ENCODE measurements around the gene IRF6.

IRF6 gene

DNA sequence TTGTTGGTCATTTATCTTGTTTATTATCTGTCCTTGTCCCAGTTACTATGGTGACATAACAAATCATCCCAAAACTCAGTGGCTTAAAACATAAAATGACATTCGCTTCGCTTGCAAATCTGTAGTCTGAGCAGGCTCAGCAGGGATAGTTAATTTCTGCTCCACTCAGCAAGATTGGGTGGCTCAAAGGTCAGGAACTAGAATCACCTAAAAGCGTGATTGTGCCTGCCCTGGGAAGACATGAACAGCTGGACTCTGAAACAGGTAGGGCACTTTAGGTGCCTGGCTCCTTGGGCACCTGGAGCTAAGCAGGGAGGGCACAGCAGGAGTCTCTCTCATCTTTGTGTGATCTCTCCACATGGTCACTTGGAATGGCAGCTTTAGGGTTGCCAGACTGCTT is 64.7 kb downstream of the IRF6 start:
- no peaks in the 10 kb centered on the region for H3K36me3 ChIP-seq (ENCODE audit: low read length)
- no peaks in the 10 kb centered on the region for H3K9me3 ChIP-seq (ENCODE audit: insufficient read depth, low read length)
- TF ChIP-seq CTCF (IDR thresholded peaks at IDR 0.05; ENCODE audit: insufficient read depth, low read length, poor library complexity, severe bottlenecking) (no peak), EZH2phosphoT487 (conservative IDR thresholded peaks at IDR 0.05; ENCODE audit: low read length) (no peak)

GRCh38 chr1:209738270-209738669 is 67.7 kb downstream of the IRF6 start:
- TF ChIP-seq EZH2phosphoT487 (conservative IDR thresholded peaks at IDR 0.05; ENCODE audit: low read length) = no peak
- no peak for TF ChIP-seq CTCF (IDR thresholded peaks at IDR 0.05; ENCODE audit: insufficient read depth, low read length, poor library complexity, severe bottlenecking)
- H3K27ac ChIP-seq (ENCODE audit: low read depth, low read length) = no peak overlapping the region

More for the DNA sequence above, 64.7 kb downstream of the IRF6 start:
- Histone ChIP-seq H3K9me2 (replicated peaks; ENCODE audit: insufficient read depth, low read length) (no peaks in the 10 kb centered on the region), H3F3A (ENCODE audit: insufficient read depth) (0 out of 2 replicates have a peak, but pooled peaks cover under 1% of the 10 kb centered on the region), H3K27ac (ENCODE audit: low read depth, low read length) (no peak overlapping the region), H4K20me1 (ENCODE audit: low read depth, low read length) (no peaks in the 10 kb centered on the region), H3K27me3 (ENCODE audit: low read length) (no peaks in the 10 kb centered on the region), H3K9ac (ENCODE audit: low read length) (no peak overlapping the region), H3K4me2 (ENCODE audit: low read depth, low read length, poor library complexity, severe bottlenecking) (no peak overlapping the region), H3K79me2 (ENCODE audit: insufficient read depth, low read length) (no peaks in the 10 kb centered on the region), H3K4me3 (ENCODE audit: insufficient read depth, low read length, poor library complexity, severe bottlenecking) (no peak overlapping the region), H2AFZ (ENCODE audit: low read depth, low read length, severe bottlenecking) (no peak overlapping the region)

GRCh38 chr1:209737118-209737505 is 68.8 kb downstream of the IRF6 start:
- H3K4me3 ChIP-seq (ENCODE audit: insufficient read depth, low read length, poor library complexity, severe bottlenecking) = no peak overlapping the region
- H3K79me2 ChIP-seq (ENCODE audit: insufficient read depth, low read length) = no peaks in the 10 kb centered on the region
- no peaks in the 10 kb centered on the region for H3K36me3 ChIP-seq (ENCODE audit: low read length)
- H3K9me3 ChIP-seq (ENCODE audit: insufficient read depth, low read length) = no peaks in the 10 kb centered on the region
- no peaks in the 10 kb centered on the region for H3K27me3 ChIP-seq (ENCODE audit: low read length)
- H3K4me2 ChIP-seq (ENCODE audit: low read depth, low read length, poor library complexity, severe bottlenecking) = no peak overlapping the region
- H2AFZ ChIP-seq (ENCODE audit: low read depth, low read length, severe bottlenecking) = no peak overlapping the region
- no peak overlapping the region for H3K27ac ChIP-seq (ENCODE audit: low read depth, low read length)
- TF ChIP-seq CTCF (IDR thresholded peaks at IDR 0.05; ENCODE audit: insufficient read depth, low read length, poor library complexity, severe bottlenecking) = no peak
- no peak for TF ChIP-seq EZH2phosphoT487 (conservative IDR thresholded peaks at IDR 0.05; ENCODE audit: low read length)
- H3K9me2 ChIP-seq (replicated peaks; ENCODE audit: insufficient read depth, low read length) = no peaks in the 10 kb centered on the region
- no peaks in the 10 kb centered on the region for H3F3A ChIP-seq (ENCODE audit: insufficient read depth)
- H4K20me1 ChIP-seq (ENCODE audit: low read depth, low read length) = no peaks in the 10 kb centered on the region
- H3K9ac ChIP-seq (ENCODE audit: low read length) = no peak overlapping the region

More at GRCh38 chr1:209738270-209738669, 67.7 kb downstream of the IRF6 start:
- Histone ChIP-seq H3K4me3 (ENCODE audit: insufficient read depth, low read length, poor library complexity, severe bottlenecking) (no peak overlapping the region), H3K27me3 (ENCODE audit: low read length) (no peaks in the 10 kb centered on the region), H3K9ac (ENCODE audit: low read length) (no peak overlapping the region), H3K9me2 (replicated peaks; ENCODE audit: insufficient read depth, low read length) (no peaks in the 10 kb centered on the region), H3K79me2 (ENCODE audit: insufficient read depth, low read length) (no peaks in the 10 kb centered on the region), H4K20me1 (ENCODE audit: low read depth, low read length) (no peaks in the 10 kb centered on the region), H3K9me3 (ENCODE audit: insufficient read depth, low read length) (no peaks in the 10 kb centered on the region), H3K4me2 (ENCODE audit: low read depth, low read length, poor library complexity, severe bottlenecking) (no peak overlapping the region), H3F3A (ENCODE audit: insufficient read depth) (no peaks in the 10 kb centered on the region), H2AFZ (ENCODE audit: low read depth, low read length, severe bottlenecking) (no peak overlapping the region), H3K36me3 (ENCODE audit: low read length) (no peaks in the 10 kb centered on the region)

All from SU-DHL-6 (cell line).